ENCODE measurements around the gene WDFY2.
"Not testable (repeated sequence)": the region's sequence is repeated elsewhere in the genome, so short reads cannot be mapped to it uniquely, and the experiment has no call there.

The WDFY2 gene

GRCh38 chr13:51635137-51635878 lies 51.0 kb downstream of the WDFY2 start:
- no peak for DNase-seq

GRCh38 chr13:51636349-51636890 lies 52.2 kb downstream of the WDFY2 start:
- no peak for DNase-seq

- no peak for DNase-seq
Observed at GRCh38 chr13:51637852-51638215, 53.6 kb downstream of the WDFY2 start.

DNA sequence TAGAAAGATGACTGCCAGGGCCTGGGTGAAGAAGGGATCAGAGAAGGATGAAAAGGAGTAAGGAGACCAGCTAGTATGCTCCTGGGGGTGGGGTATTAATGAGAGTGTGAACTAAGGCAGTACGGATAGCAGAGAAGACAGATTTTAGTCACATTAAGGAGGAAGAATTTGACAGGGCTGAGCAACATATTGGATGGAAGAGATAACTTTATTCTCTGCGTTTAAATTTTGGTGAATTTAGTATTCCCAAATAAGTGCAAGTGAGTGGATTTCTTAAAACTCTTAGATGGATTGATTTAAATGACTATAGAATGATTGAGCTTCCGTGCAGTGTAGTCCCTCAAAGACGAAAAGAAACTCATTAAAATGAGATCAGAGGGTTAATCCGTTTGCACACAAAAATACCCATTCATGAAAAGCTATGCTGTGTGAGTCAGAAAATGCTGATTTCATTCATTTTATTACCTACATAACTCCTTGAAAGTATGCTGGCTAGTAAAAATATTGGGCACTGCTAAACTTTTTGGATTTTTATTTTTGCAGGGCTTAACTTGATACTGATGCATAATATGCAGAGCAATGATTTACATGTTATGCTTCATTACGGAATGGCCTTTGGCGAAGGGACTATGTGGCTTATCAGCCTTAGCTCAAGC lies 54.1 kb downstream of the WDFY2 start:
- no peak for DNase-seq

GRCh38 chr13:51639171-51639570 lies 54.9 kb downstream of the WDFY2 start:
- no peak for DNase-seq

DNA sequence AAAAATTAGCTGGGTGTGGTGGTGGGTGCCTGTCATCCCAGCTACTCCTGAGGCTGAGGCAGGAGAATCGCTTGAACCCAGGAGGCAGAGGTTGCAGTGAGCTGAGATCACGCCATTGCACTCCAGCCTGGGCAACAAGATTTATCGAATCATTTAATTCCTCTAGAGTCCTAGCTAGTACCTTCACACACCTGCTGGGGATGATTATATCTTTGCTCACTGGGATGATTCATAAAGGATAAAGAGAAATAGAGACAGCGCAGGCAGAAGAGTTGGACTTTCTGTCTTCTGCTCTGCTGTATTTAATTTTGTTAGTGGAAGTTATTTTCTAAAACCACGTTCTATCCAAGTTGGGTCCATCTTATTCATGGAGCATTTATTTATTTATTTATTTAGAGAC lies 56.4 kb downstream of the WDFY2 start:
- DNase-seq, result not testable (repeated sequence)

DNA sequence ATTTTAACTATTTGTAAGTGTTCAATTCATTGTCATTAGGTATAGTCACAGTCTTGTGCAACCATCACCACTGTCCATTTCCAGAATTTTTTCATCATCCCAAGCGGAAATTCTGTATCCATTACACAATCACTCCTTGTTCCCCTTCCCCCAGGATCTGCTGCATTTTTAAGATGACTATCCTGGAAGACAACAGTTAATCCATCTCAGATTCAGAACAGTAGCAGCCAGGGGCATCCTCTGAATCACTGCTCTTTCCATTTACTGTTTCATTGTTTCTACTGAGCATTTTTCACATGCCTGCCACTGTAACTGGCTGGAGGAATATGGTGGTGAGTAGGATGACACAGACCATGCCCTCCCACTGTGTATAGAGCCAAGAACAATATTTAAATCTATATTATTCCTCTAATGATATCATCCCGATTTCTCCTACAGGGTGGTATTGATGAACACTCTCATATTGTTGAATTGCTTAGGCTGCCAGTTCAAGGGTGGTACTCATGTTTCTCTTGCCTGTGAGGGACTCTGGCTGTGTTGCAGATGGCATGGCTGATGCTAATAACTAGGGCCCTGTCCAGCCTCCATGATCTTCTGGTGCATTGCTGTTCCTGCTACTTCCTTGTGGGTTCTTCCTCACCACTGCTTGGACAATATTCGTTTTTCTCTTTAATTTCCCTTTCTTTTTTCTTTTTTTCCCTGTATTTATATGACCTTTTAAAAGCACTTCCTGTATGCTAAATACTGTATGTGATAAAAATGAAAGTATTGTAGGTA lies 59.0 kb downstream of the WDFY2 start:
- no peak for DNase-seq

- no peak for DNase-seq
Observed at GRCh38 chr13:51643882-51644281, 59.6 kb downstream of the WDFY2 start.

DNA sequence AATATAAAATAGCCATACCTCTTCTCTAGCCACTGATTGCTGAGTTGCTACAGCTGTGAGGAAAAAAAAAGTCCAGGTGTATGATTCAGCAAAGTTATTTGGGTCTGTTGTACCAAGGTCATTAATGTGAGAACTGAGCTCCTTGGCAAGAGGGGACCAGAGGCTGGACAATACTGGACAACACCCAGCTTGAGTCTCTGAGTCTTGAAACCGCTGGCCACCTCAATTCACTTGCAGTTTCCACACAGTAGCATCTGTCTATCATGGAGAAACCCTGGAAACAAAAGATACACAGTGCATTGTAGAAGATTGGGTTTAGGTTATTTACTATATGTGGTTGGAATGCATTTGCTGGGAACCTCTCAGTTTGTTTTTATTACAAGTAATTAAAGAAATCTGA lies 60.4 kb downstream of the WDFY2 start:
- no peak for DNase-seq

GRCh38 chr13:51645154-51645650 lies 60.9 kb downstream of the WDFY2 start:
- peak; percentile 15 for DNase-seq

DNA sequence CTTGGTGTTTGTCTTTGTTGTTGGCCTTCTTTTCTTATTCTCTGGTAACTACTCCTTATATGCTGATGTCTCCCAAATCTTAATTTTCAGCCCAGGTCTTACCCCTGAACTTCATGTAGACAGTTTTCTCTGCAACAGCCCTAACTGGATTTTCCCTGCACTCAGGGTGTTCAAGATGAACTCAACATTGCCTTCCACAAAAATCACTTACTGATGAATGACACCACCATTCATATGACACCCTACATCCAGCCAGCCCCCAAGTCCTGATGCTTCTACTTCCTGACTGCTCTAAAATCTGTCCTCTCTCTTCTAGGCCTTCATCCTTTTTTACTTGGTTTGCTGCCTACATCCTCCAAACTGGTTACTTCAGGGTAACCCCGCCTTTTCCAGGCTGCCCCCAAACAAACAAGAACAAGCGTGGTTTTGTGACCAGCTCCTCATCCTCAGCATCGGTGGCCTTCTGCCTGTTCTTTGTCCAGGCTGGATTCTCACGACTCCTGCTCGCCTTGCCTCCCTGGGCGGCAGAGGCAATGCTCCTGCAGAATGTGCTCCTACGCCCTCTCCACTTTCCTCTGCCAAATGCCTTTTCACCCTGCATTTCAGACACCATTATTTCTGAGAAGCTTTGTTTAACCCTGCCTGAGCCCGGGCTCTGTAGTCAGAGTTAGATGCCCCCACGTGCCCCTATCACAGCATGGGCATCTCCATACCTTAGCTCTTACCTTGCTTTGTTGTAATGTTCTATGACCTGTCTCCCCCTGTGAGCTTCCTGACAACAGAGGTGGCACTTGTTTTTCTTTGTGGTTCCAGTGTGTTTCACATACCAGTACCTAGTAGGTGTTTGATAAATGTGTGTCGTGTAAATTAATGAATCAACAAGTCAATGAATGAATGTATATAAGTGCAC lies 61.8 kb downstream of the WDFY2 start:
- DNase-seq, result peak; percentile 8

DNA sequence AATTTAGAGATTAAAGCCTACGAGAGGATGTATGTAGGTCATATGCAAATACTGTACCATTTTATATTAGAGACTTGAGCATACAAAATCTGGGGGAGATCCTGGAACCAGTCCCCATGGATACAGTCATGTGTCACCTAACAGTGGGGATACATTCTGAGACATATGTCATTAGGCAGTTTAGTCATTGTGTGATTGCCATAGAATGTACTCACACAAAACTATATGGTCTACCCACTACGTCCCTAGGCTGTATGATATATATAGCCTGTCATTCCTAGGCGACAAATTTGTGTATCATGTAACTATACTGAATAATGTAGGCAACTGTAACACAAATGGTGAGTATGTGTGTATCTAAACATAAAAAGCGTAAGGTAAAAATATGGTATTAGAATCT lies 62.8 kb downstream of the WDFY2 start:
- DNase-seq, result no peak

GRCh38 chr13:51652193-51652592 lies 67.9 kb downstream of the WDFY2 start:
- not testable (repeated sequence) for DNase-seq

GRCh38 chr13:51659276-51660127 lies 75.2 kb downstream of the WDFY2 start:
- no peak for DNase-seq

- DNase-seq, result no peak
Observed at GRCh38 chr13:51660813-51661212, 76.6 kb downstream of the WDFY2 start.

GRCh38 chr13:51663973-51664957 lies 80.0 kb downstream of the WDFY2 start:
- DNase-seq, result no peak

- DNase-seq, result no peak
Observed at GRCh38 chr13:51665456-51665855, 81.2 kb downstream of the WDFY2 start.

DNA sequence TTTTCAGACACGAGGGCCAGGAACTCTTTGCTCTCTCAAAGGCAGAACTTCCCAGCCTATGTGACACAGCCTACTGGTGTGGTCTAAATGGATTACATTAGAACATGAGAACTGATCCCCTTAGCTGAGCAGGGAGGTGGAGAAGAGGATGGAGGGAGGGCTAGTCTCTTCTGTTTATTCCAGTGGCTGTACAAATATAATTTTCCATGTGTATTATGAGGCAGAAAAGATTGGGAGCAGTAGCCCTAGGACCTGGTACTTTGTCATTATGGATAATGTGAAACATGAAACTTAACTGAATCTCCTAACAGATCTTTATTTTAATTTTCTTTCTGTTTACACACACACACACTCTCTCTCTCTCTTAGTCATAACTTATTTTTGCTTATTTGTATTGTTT lies 82.1 kb downstream of the WDFY2 start:
- DNase-seq, result no peak

GRCh38 chr13:51666839-51667238 lies 82.6 kb downstream of the WDFY2 start:
- DNase-seq, result no peak

GRCh38 chr13:51668580-51669195 lies 84.4 kb downstream of the WDFY2 start:
- no peak for DNase-seq

Data from CD4-positive, alpha-beta T cell treated with Interleukin-17A for 4 hours (primary cell).